A549 treated with AZD2906 at 1 μM for 4 hours (cell line): ENCODE results near the gene FAM136A. TPM values are rescaled to one million over a fixed set of nuclear protein-coding genes. Genes with fewer than 3 reads are reported as not detected.

ENCODE experiments used
- total RNA-seq: library from RNA; stranded (reverse); fragments of 200-300 nt; extraction: Qiagen RNA extraction; gene quantifications from 5 replicates; pipeline ENCODE4 v1.2.3, GENCODE V29; 2022

FAM136A gene
- 81.8 to 93.2 TPM (median 89.1 TPM) in 5 replicates for total RNA-seq

GRCh38 chr2:70301344-70302194 is at the start of gene FAM136A:
Gene FAM136A (minus strand): TSS chr2:70302067. CDS start chr2:70302011, 56 bp downstream.

GRCh38 chr2:70248181-70248847 is 53.6 kb downstream of the FAM136A start, which contains the start of gene TIA1:
Gene TIA1 (minus strand): TSS chr2:70248628. CDS start chr2:70248430, 198 bp downstream.

Other genes with a start within 250 kb of the FAM136A start
- 371 to 434 TPM (median 410 TPM) in 5 replicates for gene PCBP1, start 214.6 kb downstream of the FAM136A start, total RNA-seq
- gene C2orf42, start 111.0 kb downstream of the FAM136A start, total RNA-seq: 6.6 to 8.9 TPM (median 7.4 TPM) in 5 replicates
- 39.8 to 45.0 TPM (median 43.4 TPM) in 5 replicates for gene TIA1, start 53.4 kb downstream of the FAM136A start, total RNA-seq
- 37.0 to 43.4 TPM (median 42.5 TPM) in 5 replicates for gene PCYOX1, start 43.9 kb downstream of the FAM136A start, total RNA-seq
- gene SNRPG, start 8.3 kb downstream of the FAM136A start, total RNA-seq: 321 to 383 TPM (median 336 TPM) in 5 replicates